Measurements from ENCODE around the gene ATP11A. TPM values are rescaled to one million over a fixed set of nuclear protein-coding genes. Genes with fewer than 3 reads are reported as not detected.

ATP11A gene
- total RNA-seq, 1 donor from 2014 or later: 211 TPM

DNA sequence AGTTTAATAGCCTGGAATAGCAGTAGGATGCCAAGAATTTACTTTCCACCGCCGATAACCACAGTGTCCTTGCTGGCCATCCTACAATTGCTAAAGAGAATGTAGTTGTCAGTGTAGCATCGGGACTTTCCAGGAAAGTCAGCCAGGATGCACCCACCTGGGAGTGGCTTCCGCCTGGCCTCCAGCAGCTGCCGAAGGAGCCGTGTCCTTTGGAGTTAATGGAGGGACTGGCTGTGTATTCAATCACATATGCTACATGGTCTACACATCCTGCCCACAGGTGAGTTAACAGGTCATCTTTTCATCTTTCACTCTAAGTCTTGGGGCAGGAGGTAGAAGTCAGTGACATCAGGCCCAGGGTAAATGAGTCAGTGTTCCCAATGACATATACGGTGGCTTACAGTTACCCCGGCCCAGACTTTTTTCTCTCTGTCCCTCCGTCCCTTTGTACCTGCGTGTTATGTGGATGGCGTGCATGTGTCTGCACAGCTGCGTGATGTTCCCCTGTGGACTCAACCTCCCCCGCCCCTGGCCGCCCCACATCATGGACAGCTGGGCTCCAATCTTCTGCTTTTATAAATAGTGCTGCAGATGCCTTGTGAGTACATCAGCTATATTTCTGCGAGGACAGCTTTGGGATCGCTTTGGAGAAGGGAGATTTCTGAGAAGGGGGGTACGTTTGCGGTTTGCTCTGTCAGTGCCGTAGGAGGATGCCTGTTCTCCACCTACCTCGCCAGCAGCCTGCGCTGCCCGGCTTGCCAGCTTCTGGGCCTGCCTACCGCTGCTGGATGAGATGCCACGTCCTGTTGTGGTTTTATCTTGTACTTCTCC lies 63.1 kb downstream of the ATP11A start:
- DNase-seq (ENCODE audit: low spot score): no peak
- no peak for TF ChIP-seq CTCF (IDR thresholded peaks at IDR 0.05; ENCODE audit: unreplicated experiment)
- Mint-ChIP-seq H3K4me1 (ENCODE audit: unreplicated experiment) (peaks cover 27% of the 10 kb centered on the region), H3K36me3 (ENCODE audit: low read depth, unreplicated experiment) (peaks cover 16% of the 10 kb centered on the region), H3K27ac (ENCODE audit: unreplicated experiment) (no peak overlapping the region), H3K4me3 (ENCODE audit: unreplicated experiment) (no peak overlapping the region), H3K9me3 (ENCODE audit: unreplicated experiment) (no peaks in the 10 kb centered on the region), H3K27me3 (ENCODE audit: unreplicated experiment) (peaks cover 3% of the 10 kb centered on the region)

- Mint-ChIP-seq H3K36me3 (ENCODE audit: low read depth, unreplicated experiment) (peaks cover 16% of the 10 kb centered on the region), H3K4me1 (ENCODE audit: unreplicated experiment) (peaks cover 30% of the 10 kb centered on the region), H3K4me3 (ENCODE audit: unreplicated experiment) (no peak overlapping the region), H3K27me3 (ENCODE audit: unreplicated experiment) (peaks cover 6% of the 10 kb centered on the region), H3K27ac (ENCODE audit: unreplicated experiment) (no peak overlapping the region), H3K9me3 (ENCODE audit: unreplicated experiment) (no peaks in the 10 kb centered on the region)
- no peak for TF ChIP-seq CTCF (IDR thresholded peaks at IDR 0.05; ENCODE audit: unreplicated experiment)
- DNase-seq (ENCODE audit: low spot score): no peak
Observed at GRCh38 chr13:112753833-112754232, 64.0 kb downstream of the ATP11A start.

GRCh38 chr13:112754281-112755025 lies 64.6 kb downstream of the ATP11A start:
- no peak for TF ChIP-seq CTCF (IDR thresholded peaks at IDR 0.05; ENCODE audit: unreplicated experiment)

DNA sequence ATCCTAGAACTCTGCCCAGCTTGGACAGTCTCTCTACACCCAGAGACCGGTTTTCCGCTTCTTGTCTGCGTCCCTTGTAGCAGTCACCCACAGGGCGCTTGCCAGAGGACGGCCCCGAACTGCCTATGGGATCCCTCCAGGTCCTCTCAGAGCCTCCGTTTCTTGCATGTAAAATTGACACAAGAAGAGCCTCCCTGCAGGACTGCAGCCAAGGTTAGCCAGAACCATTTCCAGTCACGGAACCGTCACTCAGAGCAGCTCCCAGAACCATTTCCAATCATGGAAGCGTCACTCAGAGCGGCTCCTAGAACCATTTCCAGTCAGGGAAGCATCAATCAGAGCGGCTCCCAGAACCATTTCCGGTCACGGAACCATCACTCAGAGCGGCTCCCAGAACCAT lies 65.5 kb downstream of the ATP11A start:
- peaks cover 12% of the 10 kb centered on the region for H3K36me3 Mint-ChIP-seq (ENCODE audit: low read depth, unreplicated experiment)
- H3K4me3 Mint-ChIP-seq (ENCODE audit: unreplicated experiment): no peak overlapping the region
- no peaks in the 10 kb centered on the region for H3K9me3 Mint-ChIP-seq (ENCODE audit: unreplicated experiment)
- no peak overlapping the region for H3K27ac Mint-ChIP-seq (ENCODE audit: unreplicated experiment)
- no peak for DNase-seq (ENCODE audit: low spot score)
- TF ChIP-seq CTCF (IDR thresholded peaks at IDR 0.05; ENCODE audit: unreplicated experiment): no peak
- peaks cover 45% of the 10 kb centered on the region for H3K4me1 Mint-ChIP-seq (ENCODE audit: unreplicated experiment)
- H3K27me3 Mint-ChIP-seq (ENCODE audit: unreplicated experiment): peaks cover 6% of the 10 kb centered on the region

More at GRCh38 chr13:112754281-112755025, 64.6 kb downstream of the ATP11A start:
- Mint-ChIP-seq H3K4me1 (ENCODE audit: unreplicated experiment) (peaks cover 37% of the 10 kb centered on the region), H3K27ac (ENCODE audit: unreplicated experiment) (no peak overlapping the region), H3K4me3 (ENCODE audit: unreplicated experiment) (no peak overlapping the region), H3K9me3 (ENCODE audit: unreplicated experiment) (no peaks in the 10 kb centered on the region), H3K36me3 (ENCODE audit: low read depth, unreplicated experiment) (peaks cover 13% of the 10 kb centered on the region), H3K27me3 (ENCODE audit: unreplicated experiment) (peaks cover 6% of the 10 kb centered on the region)
- no peak for DNase-seq (ENCODE audit: low spot score)

GRCh38 chr13:112756081-112756480 lies 66.2 kb downstream of the ATP11A start:
- no peak for TF ChIP-seq CTCF (IDR thresholded peaks at IDR 0.05; ENCODE audit: unreplicated experiment)

More at GRCh38 chr13:112756081-112756480, 66.2 kb downstream of the ATP11A start:
- H3K36me3 Mint-ChIP-seq (ENCODE audit: low read depth, unreplicated experiment): peaks cover 12% of the 10 kb centered on the region
- DNase-seq (ENCODE audit: low spot score): no peak
- H3K27me3 Mint-ChIP-seq (ENCODE audit: unreplicated experiment): peaks cover 7% of the 10 kb centered on the region
- H3K27ac Mint-ChIP-seq (ENCODE audit: unreplicated experiment): no peak overlapping the region
- H3K4me1 Mint-ChIP-seq (ENCODE audit: unreplicated experiment): peaks cover 52% of the 10 kb centered on the region
- H3K4me3 Mint-ChIP-seq (ENCODE audit: unreplicated experiment): no peak overlapping the region
- no peaks in the 10 kb centered on the region for H3K9me3 Mint-ChIP-seq (ENCODE audit: unreplicated experiment)

Measured in endothelial cell (in vitro differentiated cells).